HG03469 (cell line): ENCODE results near the gene ITGA11.

Experiments used
- ATAC-seq: cut with Tn5 transposase; IDR thresholded peaks from one replicate; pipeline ENCODE4 v1.9.1; 2021; ENCODE audit warnings: mild to moderate bottlenecking, moderate library complexity, moderate number of reproducible peaks; ENCODE audit not compliant: unreplicated experiment

The ITGA11 gene

GRCh38 chr15:68449389-68449788 is 17.4 kb upstream of the ITGA11 start:
- no peak for ATAC-seq

DNA sequence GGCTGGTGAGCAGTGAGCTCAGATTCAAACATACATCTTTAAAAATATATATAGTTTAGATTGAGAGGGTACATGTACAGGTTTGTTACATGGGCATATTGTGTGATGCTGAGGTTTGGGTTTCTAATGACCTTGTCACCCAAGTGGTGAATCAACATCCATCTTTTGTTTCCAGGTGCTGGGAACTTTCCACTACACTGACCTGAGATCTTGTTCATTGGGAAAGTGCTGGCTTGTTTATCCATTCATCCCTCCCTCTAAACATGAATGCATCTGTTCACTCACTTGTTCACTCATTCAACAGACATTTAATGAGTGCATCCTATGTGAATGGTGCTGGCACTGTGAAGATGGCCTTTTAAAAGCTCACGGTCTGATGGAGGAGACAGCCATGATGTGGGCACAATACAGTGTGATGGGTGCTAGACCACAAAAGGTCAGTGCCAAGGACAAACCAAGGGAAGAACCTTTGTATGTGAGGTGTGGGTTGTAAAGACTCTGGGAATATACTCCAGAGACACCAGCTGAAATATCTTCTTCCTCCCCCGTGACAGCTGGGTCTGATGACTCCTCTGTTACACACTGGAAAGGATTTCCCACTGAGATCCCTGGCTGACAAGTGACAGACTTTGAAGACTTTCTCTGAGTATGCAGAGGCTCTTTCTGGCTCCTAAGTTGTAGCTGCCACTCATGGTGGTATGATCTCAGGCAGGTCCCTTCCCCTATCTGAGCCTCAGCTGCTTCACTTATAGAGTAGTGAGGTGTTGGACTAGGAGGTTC is 16.2 kb upstream of the ITGA11 start:
- ATAC-seq = no peak

DNA sequence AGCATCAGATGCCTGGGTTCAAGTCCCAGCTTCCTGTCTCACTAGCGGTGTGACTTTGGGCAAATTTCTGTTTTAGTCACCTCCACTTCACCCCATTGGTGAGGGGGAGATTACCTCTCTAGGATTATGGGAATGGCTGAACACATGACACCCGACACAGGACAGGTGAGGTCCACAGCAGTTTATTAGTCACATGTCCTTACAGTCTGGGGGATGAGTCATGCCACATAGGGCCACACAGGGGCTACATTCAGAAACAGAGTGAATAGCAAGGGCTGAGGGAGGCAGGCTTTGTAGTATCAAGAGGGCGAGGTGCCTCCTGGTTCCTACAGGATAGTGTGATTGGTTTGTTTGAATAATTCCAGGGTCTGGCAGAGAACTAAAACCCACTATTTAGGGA is 15.2 kb upstream of the ITGA11 start:
- no peak for ATAC-seq

GRCh38 chr15:68445351-68445750 is 13.4 kb upstream of the ITGA11 start:
- ATAC-seq = no peak

- ATAC-seq = no peak
These were observed 12.4 kb upstream of the ITGA11 start for GRCh38 chr15:68444336-68444735.

DNA sequence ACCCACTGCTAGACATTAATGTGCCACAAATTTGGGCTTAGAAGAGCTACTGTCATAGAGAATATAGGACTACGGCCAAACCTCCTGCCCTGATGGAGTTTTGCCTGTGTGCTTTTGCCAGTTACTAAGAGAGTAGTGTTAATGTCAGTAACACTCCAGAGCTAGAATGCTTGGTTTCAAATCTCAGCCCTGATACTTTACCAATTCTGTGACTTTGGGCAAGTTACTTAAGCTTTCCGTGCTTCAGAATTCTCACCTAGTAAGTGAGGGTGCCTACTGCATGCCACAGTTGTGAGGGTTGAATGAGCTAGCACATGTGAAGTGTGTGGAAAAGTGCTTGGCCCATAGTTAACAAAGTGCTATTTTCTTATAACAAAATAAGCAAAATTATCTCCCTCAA is 10.9 kb upstream of the ITGA11 start:
- ATAC-seq = no peak

DNA sequence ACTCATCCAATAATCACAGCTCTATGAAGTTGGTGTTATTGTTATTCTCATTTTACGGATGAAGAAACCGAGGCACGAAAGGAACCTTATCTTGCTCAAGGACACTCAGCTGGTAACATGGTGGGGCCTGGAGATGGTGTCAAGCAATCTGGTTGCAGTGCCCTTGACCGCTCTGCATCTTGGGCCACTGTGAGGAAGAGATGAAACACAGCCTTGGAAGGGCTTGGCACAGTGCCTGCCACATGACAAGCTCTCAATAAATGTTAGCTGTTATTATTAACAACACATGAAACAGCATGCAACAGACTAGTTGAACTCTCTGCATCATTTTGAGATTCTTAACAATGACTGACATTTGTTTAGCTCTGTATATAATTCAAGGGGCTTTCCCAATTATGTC is 10.1 kb upstream of the ITGA11 start:
- no peak for ATAC-seq

DNA sequence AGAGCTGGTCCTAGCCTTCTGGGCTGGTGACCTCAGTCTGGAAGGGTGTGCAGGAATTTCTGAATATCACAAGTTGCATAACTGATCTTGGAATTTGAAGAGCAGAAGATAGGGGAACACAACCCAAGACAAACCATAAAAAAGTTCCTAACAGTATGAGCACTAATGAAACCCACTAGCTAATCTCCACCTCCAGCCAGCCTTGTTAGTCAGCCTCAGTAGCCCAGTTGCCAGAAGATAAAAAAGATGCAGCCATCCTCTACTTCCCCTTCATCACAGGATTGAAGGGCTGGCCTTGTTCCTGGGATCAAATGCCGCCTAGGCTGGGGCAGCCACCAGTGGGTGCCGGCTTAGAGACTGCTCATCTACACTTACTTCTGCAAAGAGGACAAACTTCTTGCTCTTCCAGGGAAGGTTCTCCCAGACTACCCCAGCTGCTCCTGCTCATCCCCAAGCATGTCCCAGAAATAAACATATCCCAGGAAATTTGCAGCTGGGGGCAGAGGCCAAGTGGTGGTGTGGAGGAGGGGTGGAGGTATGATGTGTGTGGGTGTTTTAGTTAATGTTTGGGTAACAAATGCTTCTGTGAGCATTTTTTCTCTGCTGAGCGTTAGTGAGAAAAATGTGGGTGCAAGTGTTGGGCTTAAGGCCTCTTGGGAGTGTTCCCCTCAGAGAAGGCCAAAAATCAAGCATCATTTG is 9.2 kb upstream of the ITGA11 start:
- ATAC-seq = no peak

DNA sequence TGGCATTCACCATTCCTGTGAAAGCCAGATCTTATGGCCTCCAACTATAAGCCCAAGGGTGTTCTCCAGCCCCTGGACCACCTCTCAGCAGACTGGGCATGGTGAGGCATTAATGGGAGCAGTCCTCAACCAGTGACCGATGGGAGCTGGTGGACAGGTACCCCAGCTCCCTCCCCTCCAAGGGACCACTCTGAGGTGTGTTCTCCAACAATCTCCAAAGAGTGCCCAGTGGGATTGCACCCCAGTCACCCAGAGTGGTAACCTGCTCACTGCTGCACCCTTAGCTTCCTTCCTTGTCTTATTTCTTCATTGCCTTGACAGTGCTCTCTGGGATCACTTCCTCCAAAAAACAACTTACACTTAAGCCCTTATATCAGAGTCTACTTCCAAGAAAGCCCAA is 8.2 kb upstream of the ITGA11 start:
- no peak for ATAC-seq

- ATAC-seq = no peak
These were observed 7.5 kb upstream of the ITGA11 start for GRCh38 chr15:68439506-68439905.

- ATAC-seq = no peak
These were observed 4.7 kb upstream of the ITGA11 start for GRCh38 chr15:68436680-68437079.

GRCh38 chr15:68435966-68436365 is 4.0 kb upstream of the ITGA11 start:
- ATAC-seq = no peak

DNA sequence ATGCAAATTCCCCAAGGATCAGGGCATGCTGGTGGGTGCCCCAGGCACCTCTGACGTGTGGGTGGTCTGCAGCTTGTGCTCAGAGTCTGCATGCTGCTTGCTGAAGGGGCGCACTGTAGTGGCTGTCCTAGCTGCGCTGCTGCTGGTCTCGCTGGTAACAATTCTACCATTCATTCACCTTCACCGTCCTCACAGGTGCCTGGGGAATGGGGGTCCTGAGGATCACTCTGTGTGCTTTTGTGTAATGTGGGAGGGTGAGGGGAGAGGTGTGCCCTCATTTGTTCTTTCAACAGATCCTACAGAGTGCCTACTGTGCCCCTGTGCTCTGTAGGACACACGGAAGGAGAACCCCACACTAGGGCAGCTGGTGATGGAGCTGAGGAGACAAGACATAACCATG is 2.1 kb upstream of the ITGA11 start:
- no peak for ATAC-seq

- ATAC-seq = no peak
These were observed 1.6 kb upstream of the ITGA11 start for GRCh38 chr15:68433551-68433950.

DNA sequence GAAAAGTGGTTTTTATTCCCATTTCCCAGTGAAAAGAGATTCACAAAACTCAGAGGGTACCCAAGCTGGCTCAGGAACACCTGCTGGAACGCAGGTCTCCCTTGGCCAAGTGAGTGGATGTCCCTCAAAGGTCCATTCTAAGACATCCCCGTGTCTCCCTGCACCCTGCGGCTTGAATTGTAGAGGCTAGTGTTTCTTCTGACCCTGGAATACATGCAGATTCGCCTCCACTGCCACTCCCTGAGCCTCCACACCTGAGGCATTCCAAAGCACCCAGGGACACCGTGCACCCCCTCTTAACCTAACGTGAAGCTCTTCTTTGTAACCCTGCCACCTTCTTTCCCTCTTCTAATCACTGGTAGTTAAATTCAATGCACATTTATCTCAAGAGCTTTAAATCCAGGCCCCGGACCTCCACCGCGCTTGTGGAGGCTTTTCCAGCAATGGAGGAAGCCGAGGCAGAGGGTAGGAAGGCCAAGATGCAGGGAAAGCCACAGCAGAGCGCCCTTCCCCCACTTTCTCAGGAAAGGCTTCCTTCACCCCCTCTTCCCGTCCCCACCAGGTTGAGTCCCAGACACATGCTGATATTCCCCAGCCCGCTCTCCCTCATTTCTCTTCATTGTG is 590 bp upstream of the ITGA11 start:
- no peak for ATAC-seq

- no peak for ATAC-seq
These were observed 749 bp downstream of the ITGA11 start for GRCh38 chr15:68431037-68431791.

GRCh38 chr15:68430471-68431036 is 1.4 kb downstream of the ITGA11 start:
- no peak for ATAC-seq

DNA sequence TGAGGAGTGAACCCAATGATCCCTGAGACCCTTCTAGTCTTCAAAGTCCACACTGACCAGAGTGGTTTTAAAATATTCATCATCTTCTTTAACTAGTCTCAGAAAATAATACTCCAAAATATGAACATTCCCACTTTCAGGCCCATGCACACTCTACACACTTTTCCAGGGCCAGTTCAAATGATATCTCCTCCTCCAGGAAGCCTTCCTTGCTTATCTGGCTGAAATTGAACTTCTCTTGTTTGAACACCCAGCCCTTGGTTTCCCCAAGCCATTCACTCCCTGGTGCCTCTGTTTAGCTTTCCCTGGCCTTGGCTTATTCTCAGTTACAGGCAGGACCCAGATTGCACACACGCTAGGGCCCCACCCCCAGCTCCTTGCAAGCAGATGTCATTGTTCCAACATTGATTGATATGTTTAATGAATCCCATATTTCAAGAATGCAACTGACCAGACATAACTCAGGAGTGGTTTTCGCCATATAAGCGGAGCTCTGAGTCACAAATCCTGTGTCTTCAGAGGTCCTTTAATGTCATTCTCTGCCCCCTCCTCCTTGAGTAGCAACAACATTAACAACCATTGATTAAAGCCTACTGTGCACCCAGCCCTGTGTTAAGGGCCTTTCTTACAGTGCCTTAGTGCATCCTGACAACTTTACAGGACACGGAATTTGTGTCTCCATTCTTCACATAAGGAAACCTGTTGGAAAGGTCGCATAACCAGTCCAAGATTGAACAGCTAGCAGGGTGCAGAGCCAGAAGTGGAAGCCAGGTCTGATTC is 2.1 kb downstream of the ITGA11 start:
- no peak for ATAC-seq

- ATAC-seq = no peak
These were observed 3.5 kb downstream of the ITGA11 start for GRCh38 chr15:68428431-68428940.

DNA sequence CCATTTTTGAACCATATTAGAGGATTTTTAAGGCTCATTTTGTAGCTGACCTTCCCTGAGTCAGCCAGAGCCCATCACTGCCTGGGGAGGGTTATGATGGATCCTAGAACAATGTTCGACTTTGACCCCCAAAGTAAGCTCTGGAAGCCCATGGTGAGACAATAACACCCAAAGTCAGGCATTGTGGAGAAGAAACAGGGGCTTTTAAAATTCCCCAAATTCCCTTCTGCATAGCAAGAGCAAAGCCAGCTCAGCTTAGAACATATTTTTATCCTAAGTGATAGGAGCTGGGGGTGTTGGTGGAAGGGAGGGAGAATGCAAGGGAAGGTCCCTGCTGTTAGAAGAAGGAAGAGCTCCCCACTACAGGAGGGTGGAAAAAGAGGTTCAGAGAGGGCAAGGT is 4.0 kb downstream of the ITGA11 start:
- ATAC-seq = no peak
